Omental fat pad (tissue), 4 donors: Measurements from ENCODE around the gene THRB. TPM values are rescaled to one million over a fixed set of nuclear protein-coding genes. Genes with fewer than 3 reads are reported as not detected.

Experiments
- ATAC-seq: fragments of 150-250 bp; one replicate; pipeline ENCODE4 v1.9.1; 2016; ENCODE audit warnings: mild to moderate bottlenecking, moderate library complexity; ENCODE audit not compliant: low FRiP score
- DNase-seq: peaks from one replicate; pipeline ENCODE4 v3.0.0-alpha.2; 2019; ENCODE audit warnings: low spot score
- total RNA-seq, 4 donors: library from RNA; depleted of rRNA; stranded (reverse); fragments of >200 nt; gene quantifications; one replicate each; pipeline ENCODE4 v1.1.0, GENCODE V29; 2016
- TF ChIP-seq, protein P1 (sequence below), 3 donors: fragments of 450-650 bp; IDR thresholded peaks; one replicate each; pipeline ENCODE4 v1.5.1; 2016 to 2017; ENCODE audit warnings: antibody characterized with exemption in 3 of 3, mild to moderate bottlenecking in 3 of 3, moderate library complexity in 2 of 3

The THRB gene
- total RNA-seq, 4 donors from 2014 or later: 18.6 to 28.0 (median 23.9) TPM

GRCh38 chr3:24088782-24089181 lies 405.9 kb downstream of the THRB start:
- no peak for ATAC-seq
- DNase-seq: no peak
- TF ChIP-seq, protein P1, sequence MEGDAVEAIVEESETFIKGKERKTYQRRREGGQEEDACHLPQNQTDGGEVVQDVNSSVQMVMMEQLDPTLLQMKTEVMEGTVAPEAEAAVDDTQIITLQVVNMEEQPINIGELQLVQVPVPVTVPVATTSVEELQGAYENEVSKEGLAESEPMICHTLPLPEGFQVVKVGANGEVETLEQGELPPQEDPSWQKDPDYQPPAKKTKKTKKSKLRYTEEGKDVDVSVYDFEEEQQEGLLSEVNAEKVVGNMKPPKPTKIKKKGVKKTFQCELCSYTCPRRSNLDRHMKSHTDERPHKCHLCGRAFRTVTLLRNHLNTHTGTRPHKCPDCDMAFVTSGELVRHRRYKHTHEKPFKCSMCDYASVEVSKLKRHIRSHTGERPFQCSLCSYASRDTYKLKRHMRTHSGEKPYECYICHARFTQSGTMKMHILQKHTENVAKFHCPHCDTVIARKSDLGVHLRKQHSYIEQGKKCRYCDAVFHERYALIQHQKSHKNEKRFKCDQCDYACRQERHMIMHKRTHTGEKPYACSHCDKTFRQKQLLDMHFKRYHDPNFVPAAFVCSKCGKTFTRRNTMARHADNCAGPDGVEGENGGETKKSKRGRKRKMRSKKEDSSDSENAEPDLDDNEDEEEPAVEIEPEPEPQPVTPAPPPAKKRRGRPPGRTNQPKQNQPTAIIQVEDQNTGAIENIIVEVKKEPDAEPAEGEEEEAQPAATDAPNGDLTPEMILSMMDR (IDR thresholded peaks at IDR 0.05): no peak

GRCh38 chr3:24087469-24087868 lies 407.2 kb downstream of the THRB start:
- DNase-seq (no peak), ATAC-seq (no peak)
- TF ChIP-seq, protein P1 (IDR thresholded peaks at IDR 0.05): no peak

- DNase-seq: no peak
- ATAC-seq: no peak
- TF ChIP-seq, protein P1 (IDR thresholded peaks at IDR 0.05): no peak
Observed at GRCh38 chr3:24086617-24087404, 407.8 kb downstream of the THRB start.

DNA sequence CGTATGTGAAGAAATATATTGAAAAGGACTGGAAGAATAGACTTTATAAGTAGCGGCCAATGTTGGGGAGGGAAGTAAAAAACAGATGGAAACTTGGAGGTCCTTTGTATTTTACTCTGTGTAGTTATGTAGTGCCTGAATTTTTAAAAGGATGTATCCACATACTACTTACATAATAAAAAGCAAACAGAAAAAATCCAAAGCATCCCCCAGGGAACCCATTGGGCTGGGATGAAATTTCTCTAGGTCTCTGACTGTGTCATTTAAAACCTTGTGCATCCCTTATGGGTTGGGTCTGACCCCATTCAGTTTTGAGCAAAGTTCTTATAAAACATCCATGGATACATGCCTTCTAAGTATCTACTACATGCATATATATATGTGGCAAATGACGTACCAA lies 408.4 kb downstream of the THRB start:
- ATAC-seq: no peak
- no peak for DNase-seq
- TF ChIP-seq, protein P1 (IDR thresholded peaks at IDR 0.05): no peak

GRCh38 chr3:24072193-24072592 lies 422.5 kb downstream of the THRB start:
- ATAC-seq (no peak), DNase-seq (no peak)
- TF ChIP-seq, protein P1 (IDR thresholded peaks at IDR 0.05): no peak

- DNase-seq (no peak), ATAC-seq (no peak)
- TF ChIP-seq, protein P1 (IDR thresholded peaks at IDR 0.05): no peak
Observed at GRCh38 chr3:24069045-24069444, 425.6 kb downstream of the THRB start.

- ATAC-seq: no peak
- DNase-seq: no peak
- TF ChIP-seq, protein P1 (IDR thresholded peaks at IDR 0.05): no peak
Observed at GRCh38 chr3:24067483-24067882, 427.2 kb downstream of the THRB start.
